ELF-1 (cell line): ENCODE data around the gene CEP44.
A peak's percentile ranks its signal among the peaks of the same experiment; 100 is the strongest.
"Not testable (repeated sequence)": the region's sequence is repeated elsewhere in the genome, so short reads cannot be mapped to it uniquely, and the experiment has no call there.

Experiments
- DNase-seq: peaks from one replicate; pipeline ENCODE4 v3.0.0-alpha.2; 2016; ENCODE audit warnings: low read depth, low spot score

Gene CEP44

GRCh38 chr4:174283507-174284471, at the start of gene CEP44, which contains the start of gene FBXO8:
CEP44 (plus strand) TSS chr4:174283911; CDS start chr4:174299122, 15,211 bp downstream.
FBXO8 (minus strand) TSS chr4:174283667; CDS start chr4:174263092, 20,575 bp downstream.
- peak; percentile 85 for DNase-seq

GRCh38 chr4:174236359-174236758, 47.4 kb upstream of the CEP44 start:
- no peak for DNase-seq

- DNase-seq = no peak
These were observed 42.5 kb upstream of the CEP44 start for GRCh38 chr4:174241162-174241561.

- no peak for DNase-seq
These were observed 39.3 kb upstream of the CEP44 start for GRCh38 chr4:174244441-174244840.

DNA sequence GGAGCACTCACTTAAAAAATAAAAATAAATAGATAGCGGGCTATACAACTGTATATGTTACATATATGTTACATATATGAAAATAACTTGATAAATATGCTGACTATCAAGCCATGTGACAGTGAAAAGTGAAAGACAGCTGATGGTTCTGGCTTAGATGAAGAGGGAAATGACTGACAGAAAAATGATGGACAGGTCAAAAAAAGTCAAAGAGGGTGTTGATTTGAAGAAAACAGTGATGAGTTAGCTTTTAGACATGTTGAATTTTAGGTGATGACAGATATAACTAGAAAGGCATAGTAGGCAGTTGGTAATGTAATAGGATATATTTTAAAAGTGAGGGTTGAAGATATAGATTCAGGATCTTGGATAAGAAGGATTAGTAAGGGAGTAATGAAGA, 38.0 kb upstream of the CEP44 start:
- no peak for DNase-seq

GRCh38 chr4:174248407-174248806, 35.3 kb upstream of the CEP44 start:
- no peak for DNase-seq

- DNase-seq = no peak
These were observed 31.3 kb upstream of the CEP44 start for GRCh38 chr4:174252412-174252811.

- no peak for DNase-seq
These were observed 29.1 kb upstream of the CEP44 start for GRCh38 chr4:174254613-174255012.

DNA sequence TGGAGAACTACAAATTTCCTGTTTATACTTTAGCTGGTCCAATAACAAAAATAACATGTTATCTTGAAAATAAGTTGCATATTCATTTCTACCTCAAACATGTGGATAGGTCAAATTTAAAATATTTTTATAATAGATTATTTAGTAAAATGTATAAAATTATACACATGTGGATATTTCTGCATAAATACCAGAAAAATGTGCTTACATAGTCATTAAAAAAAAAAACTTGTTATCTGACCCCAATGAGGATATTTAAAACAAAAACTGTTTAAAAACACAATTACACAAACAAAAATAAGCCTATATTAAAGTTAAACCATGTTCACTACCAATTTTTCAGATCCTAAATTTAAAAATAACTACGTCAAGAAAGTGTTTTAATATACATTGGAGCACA, 28.3 kb upstream of the CEP44 start:
- no peak for DNase-seq

DNA sequence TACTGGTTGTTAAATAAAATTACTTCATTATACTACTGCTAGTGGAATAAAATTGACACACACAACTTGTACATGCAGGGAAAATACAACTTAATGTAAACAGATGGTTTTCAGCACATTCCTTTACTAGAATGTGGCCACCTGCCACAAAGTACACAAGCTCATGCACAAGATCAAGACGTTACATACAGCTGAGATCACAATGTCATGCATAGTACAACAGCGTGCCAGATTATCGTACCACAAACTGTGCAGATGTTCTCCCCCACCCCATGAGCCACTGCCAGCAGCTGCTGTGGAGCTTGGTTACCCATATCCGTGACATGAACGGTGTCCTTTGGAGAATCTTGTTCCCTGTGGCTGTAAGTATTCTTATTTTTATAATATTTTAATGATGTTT, 27.9 kb upstream of the CEP44 start:
- DNase-seq = no peak

- DNase-seq = no peak
These were observed 27.4 kb upstream of the CEP44 start for GRCh38 chr4:174256277-174256713.

DNA sequence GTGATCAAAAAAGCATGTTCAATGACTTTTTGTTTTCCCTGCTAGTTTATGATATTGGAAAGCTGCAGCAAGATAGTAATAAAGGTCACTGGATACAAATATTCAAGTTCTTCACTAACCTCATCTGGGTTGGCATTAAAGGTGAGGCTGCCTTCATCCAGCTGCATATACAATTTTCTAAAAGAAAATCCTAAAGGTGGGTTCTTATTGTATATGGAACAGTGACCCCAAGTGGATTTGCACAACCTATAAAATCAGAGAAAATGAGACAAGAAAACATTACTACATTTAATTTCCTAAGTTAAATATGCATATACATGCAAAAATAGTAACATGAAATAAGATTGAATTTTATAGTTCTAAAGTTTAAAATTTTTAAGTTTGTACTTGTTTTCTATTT, 24.1 kb upstream of the CEP44 start:
- DNase-seq = no peak

DNA sequence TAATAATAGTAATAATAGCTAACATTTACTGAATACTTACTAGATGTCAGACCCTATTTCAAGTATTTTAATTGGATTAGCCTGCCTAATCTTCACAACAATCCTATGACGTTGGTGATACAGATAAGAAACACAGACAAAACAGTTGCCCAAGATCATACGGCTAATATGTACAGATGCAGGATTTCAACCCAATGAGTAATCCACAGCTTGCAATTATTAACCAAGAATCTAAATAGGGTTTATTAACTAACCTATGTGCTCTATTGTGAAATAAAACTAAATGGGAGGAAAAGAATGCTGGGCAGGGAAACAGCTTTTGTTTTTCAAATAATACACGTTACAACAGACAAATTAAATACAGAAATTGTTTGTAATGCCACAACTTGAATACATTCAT, 23.6 kb upstream of the CEP44 start:
- DNase-seq = no peak

DNA sequence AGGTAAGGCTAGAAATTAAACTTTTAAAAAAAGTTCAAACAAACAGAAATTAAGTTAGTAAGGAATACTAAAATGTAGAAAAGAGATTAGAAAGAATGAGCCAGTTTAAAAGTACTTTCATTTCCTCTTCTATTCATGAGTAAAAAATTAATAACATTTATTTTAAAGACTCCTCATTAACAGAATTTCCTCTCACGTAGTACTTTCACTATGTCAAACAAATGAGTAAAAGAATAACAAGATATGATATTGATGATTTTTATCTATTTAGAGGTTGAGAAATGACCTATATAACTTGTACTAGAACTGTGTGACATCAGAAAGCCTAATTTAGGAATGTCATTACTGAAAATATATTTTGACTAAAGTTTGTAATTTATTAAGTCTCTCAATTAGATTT, 22.3 kb upstream of the CEP44 start:
- not testable (repeated sequence) for DNase-seq

DNA sequence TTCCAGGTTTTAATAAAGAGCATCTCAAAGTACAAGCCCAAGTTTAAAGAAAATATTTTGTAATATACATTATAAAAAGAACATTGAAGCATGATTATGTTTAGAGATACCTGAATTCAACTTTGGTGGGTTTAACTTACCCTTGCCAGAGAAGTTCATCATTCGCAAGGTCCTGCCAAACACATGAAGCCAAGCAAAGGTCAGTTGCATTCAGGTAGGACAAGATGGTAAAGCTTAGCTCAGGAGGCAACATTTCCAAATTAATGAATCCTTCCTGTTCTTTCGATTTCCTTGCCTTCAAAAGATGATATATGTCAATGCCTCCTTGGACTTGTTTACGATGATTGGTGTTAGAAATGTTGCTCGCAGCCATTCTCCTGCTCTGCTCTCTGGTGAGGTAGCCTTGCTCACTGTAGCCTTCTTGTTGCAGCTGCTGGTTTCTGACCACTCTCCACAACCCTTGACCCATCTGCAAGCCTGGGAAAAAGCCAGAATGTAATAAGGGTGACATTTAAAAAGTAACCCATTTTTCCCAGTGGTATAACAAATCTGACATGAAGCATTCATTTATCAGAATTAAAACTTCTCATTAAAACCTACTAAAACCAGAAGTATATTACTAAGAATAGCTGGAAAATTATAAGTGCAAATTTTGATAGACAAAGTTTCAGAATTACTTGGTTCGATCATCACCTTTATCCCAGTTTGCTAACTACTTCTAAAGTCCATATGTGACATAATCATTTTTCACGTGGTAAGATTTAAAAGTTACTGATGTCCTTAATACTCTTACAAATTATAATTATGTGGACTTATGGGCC, 20.9 kb upstream of the CEP44 start:
- DNase-seq = no peak

DNA sequence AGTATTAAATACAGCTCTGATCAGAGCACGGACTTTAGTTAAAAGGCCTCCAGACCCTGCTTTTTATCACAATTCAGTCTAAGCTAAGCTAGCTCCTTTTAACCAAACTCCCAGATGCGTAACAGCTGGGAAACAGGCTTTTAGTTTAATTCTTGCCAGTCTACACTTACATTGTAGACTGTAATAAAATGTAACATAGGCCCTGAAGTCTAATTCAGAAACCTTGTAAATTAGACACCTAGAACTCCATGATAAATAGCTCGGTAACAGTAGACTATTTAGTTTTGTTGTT, 20.3 kb upstream of the CEP44 start:
- DNase-seq = no peak

DNA sequence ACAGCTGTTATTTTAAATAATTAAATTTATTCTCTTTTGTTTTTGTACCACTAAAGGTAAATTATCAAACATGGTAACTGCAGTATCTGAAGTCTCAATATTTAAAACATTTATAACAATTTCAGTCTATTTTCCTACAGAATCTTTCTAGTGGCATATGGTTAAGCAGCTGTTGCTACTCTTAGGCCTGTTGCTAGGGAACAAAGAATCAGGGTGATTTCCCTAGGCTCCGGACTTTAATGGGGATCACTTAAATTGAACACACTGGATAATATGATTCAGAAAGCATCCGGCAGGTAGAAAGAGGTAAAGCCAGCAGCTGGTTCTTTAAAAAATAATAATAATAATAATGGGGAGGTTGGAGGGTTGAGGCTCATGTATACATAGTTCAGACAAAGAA, 17.8 kb upstream of the CEP44 start:
- no peak for DNase-seq

GRCh38 chr4:174266416-174266815, 17.3 kb upstream of the CEP44 start:
- DNase-seq = no peak

DNA sequence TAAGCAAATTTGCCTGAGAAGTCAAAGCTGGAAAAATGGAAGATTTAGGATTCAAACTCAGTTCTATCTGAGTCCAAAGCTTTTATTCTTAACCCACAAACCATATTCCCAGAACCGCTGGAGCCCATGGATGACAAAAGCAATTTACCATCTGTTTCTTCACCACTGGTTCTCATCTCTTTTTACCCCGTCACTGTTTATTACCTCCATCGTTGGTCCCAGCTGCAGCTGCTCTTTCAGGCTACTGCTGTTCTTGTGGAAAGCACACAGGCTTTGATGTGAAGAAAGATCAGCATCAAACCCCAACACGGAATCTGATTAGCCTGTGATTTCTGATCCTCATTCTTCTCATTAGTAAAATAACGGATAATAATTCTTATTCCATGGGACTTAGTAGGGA, 9.8 kb upstream of the CEP44 start:
- DNase-seq = no peak

DNA sequence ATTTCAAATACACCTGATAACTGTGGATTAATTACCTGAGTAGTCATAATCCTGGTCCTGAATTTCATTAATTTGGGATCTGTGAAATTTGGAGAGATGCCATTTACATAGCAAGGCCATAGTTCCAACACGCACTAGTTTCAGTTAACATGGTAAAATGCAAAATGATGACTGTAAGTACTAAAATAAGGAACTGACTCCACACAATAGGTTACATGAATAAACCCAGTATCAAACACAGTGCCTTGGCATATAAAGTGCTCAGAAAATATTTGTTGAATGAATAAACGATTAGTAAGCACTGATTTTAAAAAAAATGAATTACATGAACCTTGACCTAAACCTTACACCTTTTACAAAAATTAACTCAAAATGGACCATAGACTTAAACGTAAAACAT, 9.3 kb upstream of the CEP44 start:
- DNase-seq = no peak

- DNase-seq = no peak
These were observed 8.6 kb upstream of the CEP44 start for GRCh38 chr4:174275101-174275500.

GRCh38 chr4:174277433-174277832, 6.3 kb upstream of the CEP44 start:
- no peak for DNase-seq

- no peak for DNase-seq
These were observed 5.2 kb upstream of the CEP44 start for GRCh38 chr4:174278467-174278866.
